GM21529 (cell line): ENCODE data around the gene FAM118A.
"Not testable (repeated sequence)": the region's sequence is repeated elsewhere in the genome, so short reads cannot be mapped to it uniquely, and the experiment has no call there.

Experiments
- ATAC-seq: cut with Tn5 transposase; IDR thresholded peaks from one replicate; pipeline ENCODE4 v1.9.1; 2021; ENCODE audit not compliant: unreplicated experiment

The FAM118A gene

GRCh38 chr22:45328822-45329529 lies 19.2 kb downstream of the FAM118A start:
- no peak for ATAC-seq

- no peak for ATAC-seq
Measured at GRCh38 chr22:45329530-45329936, 19.8 kb downstream of the FAM118A start.

GRCh38 chr22:45330548-45330947 lies 20.8 kb downstream of the FAM118A start:
- ATAC-seq: no peak

GRCh38 chr22:45331486-45331885 lies 21.8 kb downstream of the FAM118A start:
- no peak for ATAC-seq

GRCh38 chr22:45332001-45332400 lies 22.3 kb downstream of the FAM118A start:
- no peak for ATAC-seq

GRCh38 chr22:45334068-45334467 lies 24.3 kb downstream of the FAM118A start:
- no peak for ATAC-seq

- no peak for ATAC-seq
Measured at GRCh38 chr22:45334528-45334927, 24.8 kb downstream of the FAM118A start.

- no peak for ATAC-seq
Measured at GRCh38 chr22:45335021-45335818, 25.5 kb downstream of the FAM118A start.

- no peak for ATAC-seq
Measured at GRCh38 chr22:45335854-45336522, 26.3 kb downstream of the FAM118A start.

- no peak for ATAC-seq
Measured at GRCh38 chr22:45336971-45337431, 27.3 kb downstream of the FAM118A start.

- ATAC-seq: no peak
Measured at GRCh38 chr22:45337536-45337935, 27.8 kb downstream of the FAM118A start.

- no peak for ATAC-seq
Measured at GRCh38 chr22:45338795-45339194, 29.1 kb downstream of the FAM118A start.

- ATAC-seq: no peak
Measured at GRCh38 chr22:45340323-45340722, 30.6 kb downstream of the FAM118A start.

GRCh38 chr22:45341498-45341897 lies 31.8 kb downstream of the FAM118A start:
- no peak for ATAC-seq

- no peak for ATAC-seq
Measured at GRCh38 chr22:45343143-45343542, 33.4 kb downstream of the FAM118A start.

GRCh38 chr22:45344334-45344733 lies 34.6 kb downstream of the FAM118A start:
- no peak for ATAC-seq

- ATAC-seq: no peak
Measured at GRCh38 chr22:45349916-45350315, 40.2 kb downstream of the FAM118A start.

- ATAC-seq: no peak
Measured at GRCh38 chr22:45351956-45352355, 42.2 kb downstream of the FAM118A start.

GRCh38 chr22:45352757-45353156 lies 43.0 kb downstream of the FAM118A start:
- not testable (repeated sequence) for ATAC-seq

- ATAC-seq: no peak
Measured at GRCh38 chr22:45353786-45354185, 44.1 kb downstream of the FAM118A start.

GRCh38 chr22:45357490-45357889 lies 47.8 kb downstream of the FAM118A start:
- ATAC-seq: no peak

- no peak for ATAC-seq
Measured at GRCh38 chr22:45358127-45358526, 48.4 kb downstream of the FAM118A start.
